ENCODE measurements around the gene TMEM125.

TMEM125 gene

DNA sequence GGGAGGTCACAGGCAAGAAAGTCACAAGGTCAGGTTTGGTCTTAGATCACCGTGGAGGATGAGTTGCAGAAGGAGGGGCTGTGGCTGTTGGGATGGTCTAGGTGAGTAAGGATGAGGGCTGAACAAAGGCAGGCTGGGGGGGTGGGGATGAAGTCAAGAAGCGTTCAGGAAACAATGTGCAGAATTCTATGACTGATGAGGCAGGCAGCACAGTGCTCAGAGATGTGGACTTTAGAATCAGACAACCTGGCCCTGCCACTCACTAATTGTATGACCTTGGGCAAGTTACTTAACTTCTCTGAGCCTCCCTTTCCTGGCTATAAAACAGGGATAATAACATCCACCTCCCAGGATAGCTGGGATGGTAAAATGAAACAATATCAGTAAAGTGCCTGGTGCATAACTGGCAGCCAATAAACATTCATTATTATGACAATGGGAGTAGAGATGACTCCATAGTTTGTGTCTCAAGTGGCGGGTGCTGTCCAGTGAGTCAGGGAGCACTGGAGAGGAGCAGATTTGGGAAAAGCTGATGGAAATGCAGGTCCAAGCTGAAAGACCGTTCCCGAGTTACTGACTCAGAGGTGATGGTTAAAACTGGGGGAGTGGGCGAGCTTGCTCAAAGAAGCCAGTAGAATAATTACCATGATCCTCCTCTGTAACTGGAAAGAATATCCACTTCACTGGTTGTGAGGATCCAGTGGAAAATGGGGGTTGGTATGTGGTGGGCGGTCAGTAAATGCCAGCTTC is 33.1 kb downstream of the TMEM125 start:
- no peak for DNase-seq
- CTCF ChIA-PET: interaction anchor here (0.8 kb wide), 1 partner anchor 55 kb away, joined by 3 read pairs; no protein-coding TSS in a partner anchor
- H3K4me3 Mint-ChIP-seq: no peak overlapping the region
- H3K27me3 Mint-ChIP-seq: peaks cover 38% of the 10 kb centered on the region
- H3K27ac Mint-ChIP-seq: no peak overlapping the region
- H3K36me3 Mint-ChIP-seq: no peaks in the 10 kb centered on the region
- no peaks in the 10 kb centered on the region for H3K9me3 Mint-ChIP-seq
- H3K4me1 Mint-ChIP-seq: peaks cover 6% of the 10 kb centered on the region

DNA sequence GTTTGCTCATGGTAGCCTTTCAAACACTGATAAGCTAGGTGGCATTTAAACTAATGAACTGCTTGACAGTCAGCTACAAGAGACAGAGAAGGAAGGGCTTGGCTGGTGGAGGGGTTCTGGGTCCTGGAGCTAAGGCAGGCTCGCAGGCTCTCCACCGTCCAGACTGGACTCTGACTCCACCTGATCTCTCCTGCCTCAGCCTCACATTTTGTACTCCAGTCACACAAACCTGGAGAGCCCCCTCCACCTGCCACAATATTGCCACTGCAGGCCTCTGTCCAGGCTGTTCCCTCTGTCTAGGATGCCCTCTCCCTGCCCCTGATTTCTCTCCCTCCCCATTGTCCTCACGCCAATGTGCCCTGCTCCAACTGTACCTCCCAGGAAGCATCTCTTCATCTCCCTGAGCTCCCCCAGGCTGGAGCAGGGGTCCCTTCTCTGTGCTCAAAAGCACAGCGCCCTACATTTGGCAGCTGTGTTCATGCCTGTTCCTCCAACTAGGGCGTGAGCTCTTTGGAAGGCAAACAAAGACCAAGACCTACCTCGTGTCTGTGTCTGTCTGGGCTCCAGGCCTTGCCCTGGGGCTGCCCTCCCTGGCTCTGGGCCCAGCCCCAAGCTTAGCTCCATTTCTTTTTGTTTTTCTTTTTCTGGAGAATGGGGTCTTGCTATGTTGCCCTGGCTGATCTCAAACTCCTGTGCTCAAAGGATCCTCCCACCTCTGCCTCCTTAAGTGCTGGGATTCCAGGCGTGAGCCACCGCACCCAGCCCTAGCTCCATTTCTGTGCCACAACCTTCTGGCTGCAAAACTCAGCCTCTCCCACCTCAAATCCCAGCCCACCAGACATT is 33.9 kb downstream of the TMEM125 start:
- peaks cover 41% of the 10 kb centered on the region for H3K27me3 Mint-ChIP-seq
- no peak for DNase-seq
- no peaks in the 10 kb centered on the region for H3K36me3 Mint-ChIP-seq
- no peaks in the 10 kb centered on the region for H3K9me3 Mint-ChIP-seq
- H3K27ac Mint-ChIP-seq: no peak overlapping the region
- CTCF ChIA-PET: interaction anchor here (0.8 kb wide), 1 partner anchor 54 kb away, joined by 3 read pairs; no protein-coding TSS in a partner anchor
- H3K4me3 Mint-ChIP-seq: no peak overlapping the region
- peaks cover 6% of the 10 kb centered on the region for H3K4me1 Mint-ChIP-seq

DNA sequence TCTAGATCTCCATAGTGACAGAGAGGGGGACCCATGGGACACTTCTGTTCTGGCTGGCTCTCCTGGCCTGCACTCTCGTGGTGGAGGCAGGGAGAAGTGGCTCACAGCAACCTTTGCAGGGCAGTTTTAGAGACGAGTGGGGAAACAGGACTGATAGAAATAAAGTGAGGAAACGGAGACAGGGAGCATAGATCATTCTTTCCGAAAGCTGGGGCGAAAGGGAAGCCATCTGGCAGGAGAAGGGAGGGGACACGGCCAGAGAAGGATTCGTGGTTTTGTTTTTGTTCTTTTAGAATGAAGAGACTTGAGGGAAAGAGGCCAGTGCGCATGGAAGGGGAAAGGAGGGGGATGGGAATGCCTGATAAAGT is 34.5 kb downstream of the TMEM125 start:
- Mint-ChIP-seq H3K27me3 (peaks cover 44% of the 10 kb centered on the region), H3K4me3 (no peak overlapping the region), H3K4me1 (peaks cover 6% of the 10 kb centered on the region), H3K9me3 (no peaks in the 10 kb centered on the region), H3K27ac (no peak overlapping the region), H3K36me3 (no peaks in the 10 kb centered on the region)
- no peak for DNase-seq
- CTCF ChIA-PET: no interaction called here

DNA sequence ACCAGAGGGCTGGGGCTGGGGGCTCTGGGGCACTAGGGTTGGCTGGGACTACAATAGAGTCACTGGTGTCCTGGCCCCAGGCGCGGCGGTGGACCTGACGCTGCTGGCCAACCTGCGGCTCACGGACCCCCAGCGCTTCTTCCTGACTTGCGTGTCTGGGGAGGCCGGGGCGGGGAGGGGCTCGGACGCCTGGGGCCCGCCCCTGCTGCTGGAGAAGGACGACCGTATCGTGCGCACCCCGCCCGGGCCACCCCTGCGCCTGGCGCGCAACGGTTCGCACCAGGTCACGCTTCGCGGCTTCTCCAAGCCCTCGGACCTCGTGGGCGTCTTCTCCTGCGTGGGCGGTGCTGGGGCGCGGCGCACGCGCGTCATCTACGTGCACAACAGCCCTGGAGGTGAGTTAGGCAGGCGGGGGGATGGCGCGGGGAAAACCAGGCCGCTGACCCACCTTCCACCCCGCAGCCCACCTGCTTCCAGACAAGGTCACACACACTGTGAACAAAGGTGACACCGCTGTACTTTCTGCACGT is 35.1 kb downstream of the TMEM125 start:
- H3K36me3 Mint-ChIP-seq: no peaks in the 10 kb centered on the region
- DNase-seq: no peak
- H3K27ac Mint-ChIP-seq: no peak overlapping the region
- H3K4me3 Mint-ChIP-seq: no peak overlapping the region
- no peaks in the 10 kb centered on the region for H3K9me3 Mint-ChIP-seq
- H3K4me1 Mint-ChIP-seq: peaks cover 6% of the 10 kb centered on the region
- peaks cover 41% of the 10 kb centered on the region for H3K27me3 Mint-ChIP-seq
- CTCF ChIA-PET: no interaction called here

DNA sequence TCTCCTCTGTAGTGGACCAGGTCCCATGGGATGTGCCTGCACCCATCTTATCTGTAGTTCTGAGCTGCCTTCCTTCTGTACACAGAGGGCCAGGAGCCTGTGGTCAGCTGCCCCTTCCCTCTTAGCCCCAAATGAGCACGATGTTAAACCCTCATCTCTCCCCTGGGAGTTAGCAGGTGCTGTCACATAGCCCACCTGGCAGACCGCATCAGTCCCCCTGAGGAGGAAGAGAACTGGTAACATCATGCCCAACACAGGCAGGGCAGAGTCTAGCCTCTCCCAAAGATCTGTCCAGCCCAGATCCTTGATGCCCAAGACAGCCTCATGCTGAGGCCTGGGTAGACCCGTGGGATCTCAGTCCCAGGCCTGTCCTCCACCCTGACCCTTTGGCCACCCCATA is 35.7 kb downstream of the TMEM125 start:
- Mint-ChIP-seq H3K36me3 (no peaks in the 10 kb centered on the region), H3K9me3 (no peaks in the 10 kb centered on the region), H3K27me3 (peaks cover 39% of the 10 kb centered on the region), H3K4me1 (peaks cover 5% of the 10 kb centered on the region), H3K27ac (no peak overlapping the region), H3K4me3 (no peak overlapping the region)
- CTCF ChIA-PET: no interaction called here
- DNase-seq: no peak

DNA sequence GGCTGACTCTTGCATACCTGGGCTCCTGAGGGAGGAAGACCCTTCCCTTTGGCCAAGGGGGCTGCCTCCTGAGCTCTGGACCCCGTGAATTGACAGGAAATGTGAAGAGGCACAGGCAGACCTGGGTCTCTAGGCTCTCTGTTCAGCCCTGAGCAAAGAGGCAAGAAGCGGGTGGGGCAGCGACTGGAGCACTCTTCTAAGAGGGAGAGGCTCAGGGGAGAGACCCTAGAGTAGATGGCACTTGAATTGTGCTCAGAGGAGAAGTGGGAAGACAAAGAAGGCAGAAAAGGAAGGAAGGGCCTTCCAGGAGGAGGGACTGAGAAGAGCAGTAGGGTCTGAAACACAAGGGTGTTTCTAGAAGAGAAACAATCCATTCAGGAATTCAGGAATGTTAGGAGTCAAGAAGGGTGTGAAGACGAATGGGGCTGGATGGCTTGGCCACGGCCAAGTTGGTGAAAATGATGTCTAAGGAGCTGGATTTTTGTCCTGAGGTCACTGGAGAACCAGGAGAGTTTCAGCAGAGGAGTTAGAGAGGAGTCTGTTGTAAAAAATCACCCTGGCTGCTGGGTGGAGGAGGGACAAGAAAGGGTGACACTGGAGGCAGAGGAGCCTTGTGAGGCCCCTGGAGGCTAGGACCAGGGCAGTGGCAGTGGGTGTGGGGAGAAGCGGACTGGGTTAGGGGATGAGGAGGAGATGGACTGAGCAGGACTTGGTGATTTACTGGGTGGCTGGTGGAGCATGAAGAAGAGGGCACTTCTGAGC is 36.3 kb downstream of the TMEM125 start:
- DNase-seq: no peak
- H3K4me3 Mint-ChIP-seq: no peak overlapping the region
- peaks cover 36% of the 10 kb centered on the region for H3K27me3 Mint-ChIP-seq
- no peak overlapping the region for H3K27ac Mint-ChIP-seq
- no peaks in the 10 kb centered on the region for H3K9me3 Mint-ChIP-seq
- H3K36me3 Mint-ChIP-seq: no peaks in the 10 kb centered on the region
- CTCF ChIA-PET: no interaction called here
- peaks cover 2% of the 10 kb centered on the region for H3K4me1 Mint-ChIP-seq

DNA sequence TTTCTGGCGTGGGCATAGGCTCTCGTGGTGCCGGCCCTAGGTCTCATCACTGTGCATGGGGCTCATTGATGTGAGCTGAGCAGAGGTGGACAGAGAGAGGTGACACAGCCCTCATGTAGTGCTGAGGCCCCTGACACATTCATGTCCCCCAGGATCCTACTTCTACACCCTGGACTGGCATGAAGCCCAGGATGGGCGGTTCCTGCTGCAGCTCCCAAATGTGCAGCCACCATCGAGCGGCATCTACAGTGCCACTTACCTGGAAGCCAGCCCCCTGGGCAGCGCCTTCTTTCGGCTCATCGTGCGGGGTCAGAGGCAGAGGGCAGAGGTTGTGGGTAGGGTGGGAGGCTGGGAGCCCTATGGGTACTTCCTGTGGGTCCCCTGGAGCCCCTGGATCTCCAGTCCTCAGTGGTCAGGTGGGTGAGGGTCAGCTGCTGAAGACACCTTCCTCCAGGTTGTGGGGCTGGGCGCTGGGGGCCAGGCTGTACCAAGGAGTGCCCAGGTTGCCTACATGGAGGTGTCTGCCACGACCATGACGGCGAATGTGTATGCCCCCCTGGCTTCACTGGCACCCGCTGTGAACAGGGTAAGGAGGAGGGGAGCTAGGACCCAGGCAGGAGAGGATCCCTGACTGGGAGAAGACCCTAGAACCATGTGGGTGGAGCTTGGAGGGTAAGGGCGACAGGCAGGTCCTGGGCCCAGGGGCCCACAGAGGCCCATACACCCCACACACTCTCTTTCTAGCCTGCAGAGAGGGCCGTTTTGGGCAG is 37.1 kb downstream of the TMEM125 start:
- no peak for DNase-seq
- no peaks in the 10 kb centered on the region for H3K9me3 Mint-ChIP-seq
- H3K27me3 Mint-ChIP-seq: peaks cover 34% of the 10 kb centered on the region
- CTCF ChIA-PET: no interaction called here
- H3K4me3 Mint-ChIP-seq: no peak overlapping the region
- H3K27ac Mint-ChIP-seq: no peak overlapping the region
- H3K36me3 Mint-ChIP-seq: no peaks in the 10 kb centered on the region
- no peaks in the 10 kb centered on the region for H3K4me1 Mint-ChIP-seq

DNA sequence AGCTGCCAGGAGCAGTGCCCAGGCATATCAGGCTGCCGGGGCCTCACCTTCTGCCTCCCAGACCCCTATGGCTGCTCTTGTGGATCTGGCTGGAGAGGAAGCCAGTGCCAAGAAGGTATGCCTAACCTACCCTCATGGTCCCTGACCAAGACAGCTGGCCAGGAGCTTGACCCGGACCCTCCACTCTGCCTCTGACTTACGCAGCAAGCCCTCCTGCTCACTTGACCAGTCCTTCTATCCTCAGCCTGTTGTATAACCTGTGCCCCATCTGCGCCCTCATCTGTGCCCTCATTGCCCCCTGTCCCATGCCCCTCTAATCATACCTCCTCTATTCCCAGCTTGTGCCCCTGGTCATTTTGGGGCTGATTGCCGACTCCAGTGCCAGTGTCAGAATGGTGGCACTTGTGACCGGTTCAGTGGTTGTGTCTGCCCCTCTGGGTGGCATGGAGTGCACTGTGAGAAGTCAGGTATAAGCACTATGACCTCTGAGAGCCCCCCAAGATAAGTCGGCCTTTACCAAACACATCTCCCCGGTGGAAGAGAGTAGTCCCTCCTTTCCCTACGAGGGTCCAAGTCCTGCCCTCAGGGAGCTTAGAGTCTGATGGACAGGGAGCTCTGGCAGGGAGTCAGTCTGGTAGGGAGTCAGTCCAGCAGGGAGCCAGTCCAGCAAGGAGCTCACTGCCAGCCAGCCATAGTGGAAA is 37.8 kb downstream of the TMEM125 start:
- Mint-ChIP-seq H3K4me3 (no peak overlapping the region), H3K27ac (no peak overlapping the region), H3K4me1 (no peaks in the 10 kb centered on the region), H3K36me3 (no peaks in the 10 kb centered on the region), H3K27me3 (peaks cover 31% of the 10 kb centered on the region), H3K9me3 (no peaks in the 10 kb centered on the region)
- CTCF ChIA-PET: no interaction called here
- no peak for DNase-seq

DNA sequence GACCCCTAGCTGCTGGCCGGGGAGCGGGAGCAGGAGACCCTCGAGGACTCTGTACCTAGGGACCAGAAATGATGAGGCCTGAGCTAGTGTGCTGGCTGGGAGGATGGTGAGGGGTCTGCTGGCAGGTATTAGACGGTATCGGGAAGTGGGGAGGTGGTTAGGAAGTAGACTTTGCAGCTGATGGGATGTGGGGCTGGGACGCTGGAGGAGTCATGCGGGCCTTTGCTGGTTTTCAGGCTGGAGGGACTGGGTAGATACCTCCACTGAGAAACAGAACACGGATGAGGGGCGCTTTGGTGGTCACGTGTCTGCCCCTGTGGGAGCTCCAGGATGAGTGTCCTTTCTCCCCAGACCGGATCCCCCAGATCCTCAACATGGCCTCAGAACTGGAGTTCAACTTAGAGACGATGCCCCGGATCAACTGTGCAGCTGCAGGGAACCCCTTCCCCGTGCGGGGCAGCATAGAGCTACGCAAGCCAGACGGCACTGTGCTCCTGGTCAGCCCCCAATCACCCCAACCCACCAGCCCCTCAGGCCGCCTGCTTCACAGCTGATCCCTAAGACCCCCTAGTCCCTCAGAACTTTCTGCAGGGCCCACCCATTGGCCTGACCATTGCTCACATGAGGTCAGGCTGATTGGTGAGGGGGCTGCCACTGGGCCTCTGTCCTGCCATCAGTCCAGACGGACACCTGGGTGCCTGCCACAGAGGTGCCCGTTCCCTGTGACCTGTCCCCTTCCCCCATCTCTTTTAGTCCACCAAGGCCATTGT is 39.0 kb downstream of the TMEM125 start:
- no peaks in the 10 kb centered on the region for H3K4me1 Mint-ChIP-seq
- DNase-seq: no peak
- no peak overlapping the region for H3K4me3 Mint-ChIP-seq
- H3K27ac Mint-ChIP-seq: no peak overlapping the region
- CTCF ChIA-PET: no interaction called here
- H3K9me3 Mint-ChIP-seq: no peaks in the 10 kb centered on the region
- H3K27me3 Mint-ChIP-seq: peaks cover 19% of the 10 kb centered on the region
- no peaks in the 10 kb centered on the region for H3K36me3 Mint-ChIP-seq

DNA sequence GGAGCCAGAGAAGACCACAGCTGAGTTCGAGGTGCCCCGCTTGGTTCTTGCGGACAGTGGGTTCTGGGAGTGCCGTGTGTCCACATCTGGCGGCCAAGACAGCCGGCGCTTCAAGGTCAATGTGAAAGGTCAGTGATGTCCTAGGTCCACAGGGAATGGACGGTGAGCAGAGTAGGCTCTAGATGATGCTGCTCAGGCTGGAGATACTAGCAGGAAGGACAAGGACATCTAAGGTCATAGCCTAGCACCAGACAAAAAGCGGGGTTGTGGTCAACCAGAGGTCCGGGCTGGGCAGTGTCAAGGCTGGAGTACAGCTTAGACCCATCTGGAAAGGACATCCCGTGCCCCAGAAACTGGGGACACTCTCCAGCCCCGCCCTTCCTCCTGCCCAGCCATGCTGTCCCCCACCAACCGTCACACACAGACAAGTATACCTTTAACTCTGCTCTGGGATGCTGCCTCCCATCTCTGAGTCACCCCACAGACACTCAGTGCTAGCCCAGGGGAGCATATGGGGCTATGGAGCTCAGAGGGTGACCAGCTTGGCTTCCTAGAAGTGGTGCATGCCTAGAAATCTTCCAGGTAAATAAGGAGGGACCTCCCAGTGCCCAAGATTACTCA is 39.7 kb downstream of the TMEM125 start:
- Mint-ChIP-seq H3K27ac (no peak overlapping the region), H3K4me1 (no peaks in the 10 kb centered on the region), H3K27me3 (peaks cover 13% of the 10 kb centered on the region), H3K36me3 (no peaks in the 10 kb centered on the region), H3K9me3 (no peaks in the 10 kb centered on the region), H3K4me3 (no peak overlapping the region)
- CTCF ChIA-PET: no interaction called here
- no peak for DNase-seq

DNA sequence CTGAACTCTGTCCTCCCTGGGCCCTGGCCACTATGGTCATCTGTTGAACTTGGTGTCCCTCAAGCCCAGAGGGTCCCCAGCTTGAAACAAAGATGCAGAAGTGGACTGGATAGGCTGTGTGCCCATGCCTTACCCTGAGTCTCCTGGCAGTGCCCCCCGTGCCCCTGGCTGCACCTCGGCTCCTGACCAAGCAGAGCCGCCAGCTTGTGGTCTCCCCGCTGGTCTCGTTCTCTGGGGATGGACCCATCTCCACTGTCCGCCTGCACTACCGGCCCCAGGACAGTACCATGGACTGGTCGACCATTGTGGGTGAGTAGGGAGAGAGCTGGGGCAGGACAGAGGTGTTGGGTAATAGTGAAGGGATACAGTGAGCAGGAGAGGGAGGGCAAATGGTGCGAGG is 41.7 kb downstream of the TMEM125 start:
- Mint-ChIP-seq H3K4me1 (no peaks in the 10 kb centered on the region), H3K27me3 (peaks cover 6% of the 10 kb centered on the region), H3K4me3 (no peak overlapping the region), H3K27ac (no peak overlapping the region), H3K9me3 (no peaks in the 10 kb centered on the region), H3K36me3 (no peaks in the 10 kb centered on the region)
- CTCF ChIA-PET: no interaction called here
- no peak for DNase-seq

DNA sequence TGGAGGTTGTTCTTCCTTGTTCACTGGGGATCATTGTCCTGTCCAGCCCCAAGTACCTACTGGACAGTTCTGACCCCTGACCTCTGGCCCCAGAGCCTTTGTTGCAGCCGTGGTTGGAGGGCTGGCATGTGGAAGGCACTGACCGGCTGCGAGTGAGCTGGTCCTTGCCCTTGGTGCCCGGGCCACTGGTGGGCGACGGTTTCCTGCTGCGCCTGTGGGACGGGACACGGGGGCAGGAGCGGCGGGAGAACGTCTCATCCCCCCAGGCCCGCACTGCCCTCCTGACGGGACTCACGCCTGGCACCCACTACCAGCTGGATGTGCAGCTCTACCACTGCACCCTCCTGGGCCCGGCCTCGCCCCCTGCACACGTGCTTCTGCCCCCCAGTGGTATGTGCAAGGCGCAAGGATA is 42.4 kb downstream of the TMEM125 start:
- Mint-ChIP-seq H3K27ac (no peak overlapping the region), H3K36me3 (no peaks in the 10 kb centered on the region), H3K27me3 (peaks cover 6% of the 10 kb centered on the region), H3K9me3 (no peaks in the 10 kb centered on the region), H3K4me3 (no peak overlapping the region), H3K4me1 (no peaks in the 10 kb centered on the region)
- DNase-seq: no peak
- CTCF ChIA-PET: no interaction called here
